Caco-2 (cell line): ENCODE measurements around the gene LRRC36. TPM values are rescaled to one million over a fixed set of nuclear protein-coding genes. Genes with fewer than 3 reads are reported as not detected.
A peak's percentile ranks its signal among the peaks of the same experiment; 100 is the strongest.

Experiments used
- BruUV-seq: library from RNA; stranded (reverse); fragments of 400-500 nt; replicated peaks from 2 replicates; lab custom pipeline; 2021; lab: Mats Ljungman, UMichigan
- CTCF ChIA-PET: fragments of 300-600 bp; sonication (Branson Sonifier 250); formaldehyde crosslinking; loops from one replicate; lab custom pipeline; 2022; ENCODE audit warnings: antibody characterized with exemption; lab: Charles Lee
- POLR2A ChIA-PET: fragments of 300-600 bp; sonication (Branson Sonifier 250); formaldehyde crosslinking; loops from one replicate; lab custom pipeline; 2022; ENCODE audit warnings: antibody characterized with exemption; lab: Charles Lee
- DNase-seq, 2 experiments: peaks; one replicate each; pipeline versions ENCODE4 v3.0.0 to v3.0.0-alpha.2; 2020 to 2022
- H3K27me3 ChIP-seq: replicated peaks from 2 replicates; pipeline ENCODE4 v1.6.0; 2011; ENCODE audit warnings: low read length; ENCODE audit not compliant: control insufficient read depth, insufficient read depth
- H3K36me3 ChIP-seq: 2 replicates; pipeline ENCODE4 v1.5.1; 2011; ENCODE audit warnings: low read length; ENCODE audit not compliant: control insufficient read depth, insufficient read depth
- H3K4me1 ChIP-seq: fragments of 250-450 bp; sonication (Bioruptor Pico); 2 replicates; pipeline ENCODE4 v1.5.1; 2020; ENCODE audit warnings: mild to moderate bottlenecking
- H3K4me3 ChIP-seq: 2 replicates; pipeline ENCODE4 v1.5.1; 2011; ENCODE audit warnings: low read depth, mild to moderate bottlenecking, control low read depth, low read length
- H3K9me3 ChIP-seq: fragments of 250-450 bp; sonication (Bioruptor Pico); 2 replicates; pipeline ENCODE4 v1.5.1; 2020; ENCODE audit warnings: mild to moderate bottlenecking, moderate library complexity
- H3K27ac Mint-ChIP-seq: one replicate; pipeline ENCODE4 v1.8.0; 2022; ENCODE audit warnings: mixed read lengths; ENCODE audit not compliant: unreplicated experiment
- H3K27me3 Mint-ChIP-seq: one replicate; pipeline ENCODE4 v1.8.0; 2022; ENCODE audit warnings: mixed read lengths; ENCODE audit not compliant: insufficient read depth, unreplicated experiment
- H3K36me3 Mint-ChIP-seq: one replicate; pipeline ENCODE4 v1.8.0; 2022; ENCODE audit warnings: mild to moderate bottlenecking, mixed read lengths; ENCODE audit not compliant: insufficient read depth, unreplicated experiment
- H3K4me1 Mint-ChIP-seq: one replicate; pipeline ENCODE4 v1.8.0; 2022; ENCODE audit warnings: low read depth, mixed read lengths; ENCODE audit not compliant: unreplicated experiment
- H3K4me3 Mint-ChIP-seq: one replicate; pipeline ENCODE4 v1.8.0; 2022; ENCODE audit warnings: mild to moderate bottlenecking, moderate library complexity, mixed read lengths; ENCODE audit not compliant: unreplicated experiment
- H3K9me3 Mint-ChIP-seq: one replicate; pipeline ENCODE4 v1.8.0; 2022; ENCODE audit warnings: mixed read lengths; ENCODE audit not compliant: unreplicated experiment
- CTCF ChIP-seq, 2 experiments: fragments of 200-600 bp in 1 of 2; IDR thresholded peaks; 1 replicate in 1 of 2; 2 replicates in 1 of 2; pipeline versions ENCODE4 v1.5.1 to v1.8.0; 2011 to 2022; ENCODE audit warnings: antibody characterized with exemption in 1 of 2, control low read depth in 1 of 2, inconsistent platforms in 1 of 2, low read depth in 1 of 2, low read length in 1 of 2, mild to moderate bottlenecking in 1 of 2, moderate library complexity in 1 of 2; ENCODE audit not compliant: insufficient read depth in 1 of 2, severe bottlenecking in 1 of 2, unreplicated experiment in 1 of 2
- intact Hi-C: fragments of 100-400 bp; cut with micrococcal nuclease; formaldehyde crosslinking; loops from one replicate; pipeline ENCODE4 v1.10.0; 2022; ENCODE audit not compliant: unreplicated experiment
- total RNA-seq: library from RNA; stranded (reverse); gene quantifications from 2 replicates; pipeline ENCODE4 v1.2.3, GENCODE V29; 2022

Gene LRRC36
- total RNA-seq, 1 experiment from 2014 or later, result not detected

- Mint-ChIP-seq H3K27me3 (no peaks in the 10 kb centered on the region), H3K36me3 (peaks cover 10% of the 10 kb centered on the region), H3K9me3 (no peaks in the 10 kb centered on the region), H3K27ac (no peak overlapping the region), H3K4me1 (peaks cover 41% of the 10 kb centered on the region), H3K4me3 (no peak overlapping the region)
- no peaks in the 10 kb centered on the region for H3K9me3 ChIP-seq
- DNase-seq, result no peak
- ChIA-PET POLR2A (no interaction called here), CTCF (interaction anchor here (1.4 kb wide), 1 partner anchor 27 kb away, joined by 4 read pairs; no protein-coding TSS in a partner anchor)
- intact Hi-C loops, result no loop called here
- no peak for TF ChIP-seq CTCF (IDR thresholded peaks at IDR 0.05; ENCODE audit: insufficient read depth in 1 of 2, low read depth in 1 of 2, low read length in 1 of 2, severe bottlenecking in 1 of 2, unreplicated experiment in 1 of 2)
- no peaks in the 10 kb centered on the region for H3K27me3 ChIP-seq
- no peak overlapping the region for H3K4me3 ChIP-seq
- H3K4me1 ChIP-seq, result peaks cover 37% of the 10 kb centered on the region
- no peaks in the 10 kb centered on the region for H3K36me3 ChIP-seq
- no TSS peak for BruUV-seq
These were observed 74.3 kb downstream of the LRRC36 start for GRCh38 chr16:67400901-67401300.

- Mint-ChIP-seq H3K9me3 (no peaks in the 10 kb centered on the region), H3K4me3 (peak overlapping the region; percentile 46), H3K27ac (peak overlapping the region; percentile 96), H3K27me3 (no peaks in the 10 kb centered on the region), H3K4me1 (peaks cover 43% of the 10 kb centered on the region), H3K36me3 (peaks cover 10% of the 10 kb centered on the region)
- no peak for TF ChIP-seq CTCF (IDR thresholded peaks at IDR 0.05; ENCODE audit: insufficient read depth in 1 of 2, low read depth in 1 of 2, low read length in 1 of 2, severe bottlenecking in 1 of 2, unreplicated experiment in 1 of 2)
- TSS peak; percentile 90 for BruUV-seq
- Histone ChIP-seq H3K4me1 (peaks cover 32% of the 10 kb centered on the region), H3K27me3 (no peaks in the 10 kb centered on the region), H3K9me3 (no peaks in the 10 kb centered on the region), H3K36me3 (no peaks in the 10 kb centered on the region), H3K4me3 (no peak overlapping the region)
- CTCF ChIA-PET, result interaction anchor here (0.9 kb wide), 1 partner anchor 8 kb away, joined by 4 read pairs; no protein-coding TSS in a partner anchor
- POLR2A ChIA-PET, result interaction anchor here (0.9 to 1.6 kb wide), 2 partner anchors 8 to 27 kb away, joined by 7 to 8 read pairs; partner anchors contain the start of gene HSD11B2
- DNase-seq, result no peak
- intact Hi-C loops, result loop anchor here (1.0 kb wide), 1 partner anchor 27 kb away; the partner anchor contains the start of gene HSD11B2
These were observed 77.5 kb downstream of the LRRC36 start for GRCh38 chr16:67403976-67404555.

DNA sequence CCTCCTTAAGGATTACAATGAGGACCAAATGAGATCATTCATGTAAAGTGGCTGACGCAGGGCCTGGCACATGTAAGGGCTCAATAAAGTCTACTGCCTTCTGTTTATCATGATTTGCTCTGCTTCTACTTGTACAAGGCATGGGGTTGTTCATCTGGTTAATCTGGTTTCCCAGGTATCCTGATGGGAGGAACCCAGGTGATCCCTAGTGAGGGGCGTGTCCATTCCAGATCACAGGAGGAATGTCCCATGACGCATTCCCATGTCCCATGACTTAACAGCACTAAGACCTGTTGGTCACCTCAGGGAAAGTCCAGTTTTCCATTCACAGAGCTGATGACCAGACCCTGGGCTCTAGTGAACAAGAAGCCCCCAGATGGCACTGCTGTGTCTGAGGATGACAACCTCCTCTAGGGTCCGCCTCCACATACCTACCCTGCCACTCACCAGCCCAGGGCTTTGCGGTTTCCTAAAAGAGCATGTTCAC lies 78.2 kb downstream of the LRRC36 start:
- H3K4me3 Mint-ChIP-seq, result peak overlapping the region; percentile 46
- H3K27me3 Mint-ChIP-seq, result no peaks in the 10 kb centered on the region
- peak; percentile 98 for DNase-seq
- H3K36me3 Mint-ChIP-seq, result peaks cover 10% of the 10 kb centered on the region
- no TSS peak for BruUV-seq
- POLR2A ChIA-PET, result interaction anchor here (0.6 to 1.6 kb wide), 7 partner anchors 9 to 681 kb away, joined by 3 to 8 read pairs (median 4); partner anchors contain the start of genes ATP6V0D1, E2F4, HSD11B2 and NFATC3
- intact Hi-C loops, result loop anchor here (1.0 kb wide), 1 partner anchor 27 kb away; the partner anchor contains the start of gene HSD11B2
- Histone ChIP-seq H3K4me3 (no peak overlapping the region), H3K9me3 (no peaks in the 10 kb centered on the region), H3K4me1 (peaks cover 32% of the 10 kb centered on the region), H3K27me3 (no peaks in the 10 kb centered on the region), H3K36me3 (no peaks in the 10 kb centered on the region)
- H3K4me1 Mint-ChIP-seq, result peaks cover 43% of the 10 kb centered on the region
- no peaks in the 10 kb centered on the region for H3K9me3 Mint-ChIP-seq
- CTCF ChIA-PET, result interaction anchor here (0.7 to 2.1 kb wide), 3 partner anchors 9 to 26 kb away, joined by 4 to 6 read pairs (median 4); partner anchors contain the start of gene HSD11B2
- TF ChIP-seq CTCF (IDR thresholded peaks at IDR 0.05; ENCODE audit: insufficient read depth in 1 of 2, low read depth in 1 of 2, low read length in 1 of 2, severe bottlenecking in 1 of 2, unreplicated experiment in 1 of 2), result peak in 1 of 2 experiments; percentile 33
- peak overlapping the region; percentile 96 for H3K27ac Mint-ChIP-seq
